Stimulated activated CD4-positive, alpha-beta T cell treated with anti-CD3 and anti-CD28 coated beads, Interleukin-2, amount 100 ng/mL, for 4 hours (primary cell): ENCODE data around the gene CD52.

Experiments
- DNase-seq: peaks from one replicate; pipeline ENCODE4 v3.0.0-alpha.2; 2020; ENCODE audit warnings: low read depth

Gene CD52

GRCh38 chr1:26357121-26357602, 39.4 kb downstream of the CD52 start:
- no peak for DNase-seq

DNA sequence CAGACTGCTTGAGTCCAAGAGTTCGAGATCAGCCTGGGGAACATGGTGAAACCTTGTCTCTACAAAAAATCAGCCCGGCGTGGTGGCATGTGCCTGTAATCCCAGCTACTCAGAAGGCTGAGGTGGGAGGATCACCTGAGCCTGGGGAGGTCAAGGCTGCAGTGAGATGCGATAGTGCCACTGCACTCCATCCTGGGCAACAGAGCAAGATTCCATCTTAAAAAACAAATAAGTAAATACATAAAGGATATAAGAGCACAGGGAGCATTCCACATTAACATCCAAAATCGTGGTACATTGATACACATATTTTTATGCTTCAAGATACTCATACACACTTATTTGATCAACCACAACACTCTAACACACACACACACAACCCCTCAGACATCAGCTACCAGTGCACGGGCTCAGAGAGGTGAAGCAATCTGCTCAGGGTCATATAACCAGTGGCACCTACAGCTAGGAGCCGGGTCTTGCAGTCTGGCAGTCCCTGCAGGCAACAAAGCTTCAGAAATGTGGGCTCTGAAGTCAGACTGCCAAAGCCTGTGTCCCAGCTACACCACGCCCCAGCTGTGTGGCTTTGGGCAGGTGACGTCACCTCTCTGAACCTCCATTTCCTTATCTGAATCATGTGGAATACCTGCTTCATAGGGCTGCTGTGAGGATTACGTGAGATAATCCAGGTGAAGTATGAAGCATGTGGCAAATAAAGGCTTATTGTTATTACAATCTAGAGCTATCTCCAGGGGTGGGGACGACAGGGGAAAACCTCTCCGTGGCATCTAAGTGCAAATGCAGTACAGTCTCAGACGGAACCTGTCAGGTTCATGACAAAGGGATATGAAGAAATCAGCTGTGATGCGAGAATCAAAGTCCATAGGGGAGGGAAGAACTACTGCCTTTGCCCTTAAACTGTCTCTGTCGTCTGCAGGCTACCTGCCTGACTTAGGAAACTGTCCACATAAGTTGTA, 40.9 kb downstream of the CD52 start:
- DNase-seq, result peak; percentile 70

DNA sequence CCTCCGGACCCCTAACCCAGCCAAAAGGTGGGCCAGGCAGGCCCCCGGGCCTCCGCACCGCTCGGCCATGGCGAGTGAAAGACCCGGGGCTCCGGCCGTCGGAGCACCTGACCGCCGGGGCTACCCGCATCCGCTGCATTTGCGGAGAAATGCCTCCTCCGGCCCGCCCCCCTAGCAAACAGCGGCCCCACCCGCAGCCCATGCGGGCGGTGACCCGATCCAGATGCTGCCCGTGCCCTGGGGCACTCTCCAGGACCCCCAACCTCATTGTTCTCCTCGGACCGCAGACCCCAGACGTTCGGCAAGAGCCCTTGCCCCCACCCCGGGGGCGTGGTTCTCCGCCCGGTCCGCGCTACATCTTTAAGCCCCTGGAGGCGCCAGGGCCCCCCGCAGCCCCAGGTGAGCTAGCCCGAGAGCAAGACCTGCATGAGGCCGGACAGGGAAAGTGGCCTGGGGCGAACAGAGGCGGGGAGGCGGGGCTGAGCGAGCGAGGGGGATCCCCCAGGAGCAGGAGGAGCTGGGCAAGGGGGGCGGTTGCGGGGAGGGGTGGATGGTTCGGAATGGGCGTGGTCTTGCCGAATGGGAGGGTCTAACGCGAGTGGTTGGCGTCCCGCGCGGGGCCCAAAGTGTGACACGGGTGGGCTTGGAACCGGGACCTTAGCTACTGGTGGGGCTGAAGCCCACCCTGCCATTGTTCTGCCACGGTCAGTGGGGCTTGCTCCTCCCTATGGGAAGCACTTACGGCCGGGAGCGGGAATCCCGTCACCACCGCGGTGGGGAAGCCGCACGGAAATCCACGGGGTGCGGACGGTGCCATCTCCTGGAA, 42.4 kb downstream of the CD52 start:
- peak; percentile 36 for DNase-seq

DNA sequence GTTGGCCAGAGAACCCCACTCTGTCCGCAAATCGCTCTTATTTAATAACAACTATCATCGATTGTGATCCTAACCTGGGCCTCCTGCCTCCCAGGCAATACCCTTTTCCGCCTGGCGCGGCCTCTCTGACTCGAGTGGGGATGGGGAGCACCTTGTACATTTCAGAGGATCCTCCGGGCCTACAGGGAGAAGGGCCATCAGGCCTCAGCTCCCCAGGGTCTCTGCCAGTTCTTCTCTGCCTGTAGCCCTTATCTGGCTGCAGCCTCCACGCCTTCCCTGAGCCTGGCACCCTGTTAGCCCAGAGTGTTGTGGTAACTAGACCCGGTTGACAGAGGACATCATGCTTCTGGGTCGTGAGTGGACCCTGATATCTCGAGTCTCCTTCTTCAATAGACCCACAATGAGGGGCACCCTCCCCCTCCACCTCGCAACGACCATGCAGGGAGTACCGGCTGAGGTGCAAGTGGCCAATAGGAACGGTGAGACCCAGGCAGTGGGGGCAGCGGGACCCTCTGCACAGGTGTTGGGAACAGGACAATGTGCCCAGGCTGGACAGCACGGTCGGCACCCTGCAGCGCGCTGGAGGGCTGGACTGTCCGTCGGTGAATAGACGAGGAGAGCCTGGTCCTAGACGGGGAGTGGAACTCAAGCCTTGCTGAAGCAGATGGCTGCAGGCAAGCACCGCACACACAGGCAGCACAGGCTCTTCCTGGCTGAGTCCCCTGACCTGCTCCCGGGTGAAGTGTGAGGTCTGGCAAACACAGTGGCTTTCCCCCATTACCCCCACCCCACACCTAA, 43.2 kb downstream of the CD52 start:
- DNase-seq, result no peak

GRCh38 chr1:26361605-26362122, 43.9 kb downstream of the CD52 start:
- no peak for DNase-seq

GRCh38 chr1:26362331-26362730, 44.6 kb downstream of the CD52 start:
- DNase-seq, result no peak

GRCh38 chr1:26363549-26364448, 46.0 kb downstream of the CD52 start:
- DNase-seq, result peak; percentile 76

DNA sequence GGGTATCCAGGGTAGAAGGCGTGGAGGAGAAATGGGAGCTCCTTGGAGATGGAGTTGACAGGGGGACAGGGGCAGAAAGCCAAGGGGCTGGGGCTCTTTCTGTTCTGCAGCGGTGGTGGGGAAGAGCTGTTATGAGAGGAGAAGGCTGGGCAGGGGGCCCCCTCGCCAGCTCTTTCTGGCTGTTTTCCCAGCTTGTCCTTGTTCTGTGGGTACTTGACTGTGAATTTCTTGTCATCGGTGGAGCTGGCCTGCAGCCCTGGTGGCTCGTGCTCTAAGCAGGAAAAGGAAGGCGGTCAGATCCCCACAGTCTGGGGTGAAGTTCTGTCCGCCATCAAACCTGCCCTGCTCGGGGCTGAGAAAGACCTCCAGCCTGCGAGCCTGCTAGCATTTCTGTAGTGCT, 47.2 kb downstream of the CD52 start:
- DNase-seq, result no peak

GRCh38 chr1:26367441-26367840, 49.7 kb downstream of the CD52 start:
- DNase-seq, result no peak

- DNase-seq, result no peak
These were observed 50.2 kb downstream of the CD52 start for GRCh38 chr1:26368006-26368405.

DNA sequence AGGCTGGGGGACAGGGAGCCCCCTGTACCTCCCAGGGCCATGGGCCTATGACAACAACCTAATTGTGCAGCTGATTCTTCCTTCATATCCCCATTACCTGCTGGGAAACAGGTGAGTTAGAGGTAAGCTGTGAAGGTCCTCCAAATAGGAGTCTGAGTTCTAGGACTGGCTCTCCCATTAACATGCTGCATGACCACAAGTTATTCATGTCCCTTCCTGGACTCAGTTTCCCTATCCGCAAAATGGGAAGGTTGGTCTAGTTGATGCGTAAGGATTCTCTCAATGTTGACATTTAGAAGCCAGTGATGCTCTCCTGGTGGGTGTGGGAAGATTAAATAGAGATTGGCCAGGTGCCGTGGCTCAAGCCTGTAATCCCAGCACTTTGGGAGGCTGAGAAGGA, 50.7 kb downstream of the CD52 start:
- no peak for DNase-seq
